ENCODE measurements around the gene IPO9. TPM values are rescaled to one million over a fixed set of nuclear protein-coding genes. Genes with fewer than 3 reads are reported as not detected.

IPO9 gene
- total RNA-seq, 2 donors from 2014 or later: 108 to 133 TPM

DNA sequence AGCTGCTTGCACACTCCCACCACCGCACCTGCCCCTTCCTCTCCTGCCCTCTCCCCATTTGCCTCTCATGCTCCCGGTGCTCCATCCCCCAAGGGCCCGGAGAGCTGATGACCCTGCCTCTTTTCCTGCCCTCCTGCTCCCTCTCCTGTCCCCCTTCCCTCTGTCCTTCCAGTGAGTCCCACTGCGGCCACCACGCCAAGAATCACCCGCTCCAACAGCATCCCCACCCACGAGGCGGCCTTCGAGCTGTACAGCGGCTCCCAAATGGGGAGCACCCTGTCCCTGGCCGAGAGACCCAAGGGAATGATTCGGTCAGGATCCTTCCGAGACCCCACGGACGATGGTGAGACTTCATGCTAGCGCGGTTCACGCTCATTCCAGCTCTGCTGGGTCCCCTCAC lies 40.7 kb upstream of the IPO9 start:
- no peak for DNase-seq
- no peak overlapping the region for H3K27ac ChIP-seq (ENCODE audit: low read depth, low read length)
- TF ChIP-seq, protein P1, sequence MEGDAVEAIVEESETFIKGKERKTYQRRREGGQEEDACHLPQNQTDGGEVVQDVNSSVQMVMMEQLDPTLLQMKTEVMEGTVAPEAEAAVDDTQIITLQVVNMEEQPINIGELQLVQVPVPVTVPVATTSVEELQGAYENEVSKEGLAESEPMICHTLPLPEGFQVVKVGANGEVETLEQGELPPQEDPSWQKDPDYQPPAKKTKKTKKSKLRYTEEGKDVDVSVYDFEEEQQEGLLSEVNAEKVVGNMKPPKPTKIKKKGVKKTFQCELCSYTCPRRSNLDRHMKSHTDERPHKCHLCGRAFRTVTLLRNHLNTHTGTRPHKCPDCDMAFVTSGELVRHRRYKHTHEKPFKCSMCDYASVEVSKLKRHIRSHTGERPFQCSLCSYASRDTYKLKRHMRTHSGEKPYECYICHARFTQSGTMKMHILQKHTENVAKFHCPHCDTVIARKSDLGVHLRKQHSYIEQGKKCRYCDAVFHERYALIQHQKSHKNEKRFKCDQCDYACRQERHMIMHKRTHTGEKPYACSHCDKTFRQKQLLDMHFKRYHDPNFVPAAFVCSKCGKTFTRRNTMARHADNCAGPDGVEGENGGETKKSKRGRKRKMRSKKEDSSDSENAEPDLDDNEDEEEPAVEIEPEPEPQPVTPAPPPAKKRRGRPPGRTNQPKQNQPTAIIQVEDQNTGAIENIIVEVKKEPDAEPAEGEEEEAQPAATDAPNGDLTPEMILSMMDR (conservative IDR thresholded peaks at IDR 0.05): no peak

GRCh38 chr1:201789245-201789644 lies 39.7 kb upstream of the IPO9 start:
- Mint-ChIP-seq H3K9me3 (no peaks in the 10 kb centered on the region), H3K27me3 (ENCODE audit: insufficient read depth) (no peaks in the 10 kb centered on the region), H3K4me1 (no peaks in the 10 kb centered on the region), H3K4me3 (no peak overlapping the region), H3K36me3 (ENCODE audit: low read depth) (peaks cover 62% of the 10 kb centered on the region), H3K27ac (no peak overlapping the region)
- Histone ChIP-seq H3K9ac (ENCODE audit: extremely low read depth, low read length, poor library complexity, severe bottlenecking) (no peak overlapping the region), H3K36me3 (ENCODE audit: control insufficient read depth, insufficient read depth, low read length) (peaks cover 36% of the 10 kb centered on the region), H3K4me1 (ENCODE audit: control insufficient read depth, insufficient read depth, low read length) (no peaks in the 10 kb centered on the region), H3K27ac (ENCODE audit: low read depth, low read length) (no peak overlapping the region), H3K9me3 (ENCODE audit: control insufficient read depth, low read length) (no peaks in the 10 kb centered on the region), H3K27me3 (ENCODE audit: control insufficient read depth, insufficient read depth, low read length, poor library complexity, severe bottlenecking) (no peaks in the 10 kb centered on the region), H3K4me3 (ENCODE audit: low read length) (no peak overlapping the region)
- TF ChIP-seq, protein P1 (conservative IDR thresholded peaks at IDR 0.05): no peak
- WGBS, 2 experiments (ENCODE audit: insufficient coverage in 1 of 2, insufficient read length in 1 of 2): 80 to 95% methylated on average over 1 to 5 of the region's 5 CpGs
- DNase-seq: no peak

More for the DNA sequence above, 40.7 kb upstream of the IPO9 start:
- H3K9ac ChIP-seq (ENCODE audit: extremely low read depth, low read length, poor library complexity, severe bottlenecking): no peak overlapping the region
- peaks cover 3% of the 10 kb centered on the region for H3K4me1 Mint-ChIP-seq
- H3K27ac Mint-ChIP-seq: no peak overlapping the region
- WGBS, 2 experiments (ENCODE audit: insufficient coverage in 1 of 2, insufficient read length in 1 of 2): 94 to 98% methylated on average over 16 to 18 of the region's 18 CpGs
- H3K9me3 ChIP-seq (ENCODE audit: control insufficient read depth, low read length): no peaks in the 10 kb centered on the region
- no peaks in the 10 kb centered on the region for H3K4me1 ChIP-seq (ENCODE audit: control insufficient read depth, insufficient read depth, low read length)
- peaks cover 39% of the 10 kb centered on the region for H3K36me3 ChIP-seq (ENCODE audit: control insufficient read depth, insufficient read depth, low read length)
- no peaks in the 10 kb centered on the region for H3K27me3 ChIP-seq (ENCODE audit: control insufficient read depth, insufficient read depth, low read length, poor library complexity, severe bottlenecking)
- H3K4me3 ChIP-seq (ENCODE audit: low read length): no peak overlapping the region
- H3K27me3 Mint-ChIP-seq (ENCODE audit: insufficient read depth): no peaks in the 10 kb centered on the region
- no peaks in the 10 kb centered on the region for H3K9me3 Mint-ChIP-seq
- H3K4me3 Mint-ChIP-seq: no peak overlapping the region
- H3K36me3 Mint-ChIP-seq (ENCODE audit: low read depth): peaks cover 68% of the 10 kb centered on the region

DNA sequence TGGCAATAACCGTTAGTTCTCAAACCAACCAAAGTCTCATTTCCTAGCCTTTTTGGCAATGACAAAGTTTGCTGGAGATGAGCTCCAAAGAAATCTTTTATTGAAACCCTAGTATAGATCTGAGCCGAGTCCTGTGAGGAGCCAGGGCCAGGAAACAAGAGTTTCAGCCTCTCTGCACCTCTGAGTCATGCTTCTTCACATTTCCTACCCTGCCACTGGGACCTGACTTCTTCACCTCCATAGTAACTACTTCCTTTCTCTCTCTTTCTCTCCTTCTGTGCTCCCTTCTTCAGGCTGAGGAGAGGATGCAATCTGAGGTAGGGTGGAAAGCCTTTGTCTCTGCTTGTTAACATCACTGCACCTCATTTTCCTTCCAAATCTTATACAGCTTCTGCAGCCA lies 38.7 kb upstream of the IPO9 start:
- Mint-ChIP-seq H3K4me1 (no peaks in the 10 kb centered on the region), H3K27ac (no peak overlapping the region), H3K4me3 (no peak overlapping the region), H3K9me3 (peaks cover 2% of the 10 kb centered on the region), H3K27me3 (ENCODE audit: insufficient read depth) (no peaks in the 10 kb centered on the region), H3K36me3 (ENCODE audit: low read depth) (peaks cover 66% of the 10 kb centered on the region)
- Histone ChIP-seq H3K27me3 (ENCODE audit: control insufficient read depth, insufficient read depth, low read length, poor library complexity, severe bottlenecking) (no peaks in the 10 kb centered on the region), H3K9me3 (ENCODE audit: control insufficient read depth, low read length) (no peaks in the 10 kb centered on the region), H3K27ac (ENCODE audit: low read depth, low read length) (no peak overlapping the region), H3K36me3 (ENCODE audit: control insufficient read depth, insufficient read depth, low read length) (peaks cover 38% of the 10 kb centered on the region), H3K9ac (ENCODE audit: extremely low read depth, low read length, poor library complexity, severe bottlenecking) (no peak overlapping the region), H3K4me3 (ENCODE audit: low read length) (no peak overlapping the region), H3K4me1 (ENCODE audit: control insufficient read depth, insufficient read depth, low read length) (no peaks in the 10 kb centered on the region)
- TF ChIP-seq, protein P1 (conservative IDR thresholded peaks at IDR 0.05): no peak
- 88% methylated on average over 2 of the region's 2 CpGs for WGBS, 2 experiments (ENCODE audit: insufficient coverage in 1 of 2, insufficient read length in 1 of 2)
- DNase-seq: no peak
